IMR-90 (cell line): ENCODE data around the gene GRN.

Experiments used
- CEBPB ChIP-seq: IDR thresholded peaks from 2 replicates; pipeline ENCODE4 v1.6.1; 2012; ENCODE audit warnings: low read depth, low read length, improper control_type of control experiment
- CHD1 ChIP-seq: IDR thresholded peaks from 2 replicates; pipeline ENCODE4 v1.6.1; 2012; ENCODE audit warnings: low read depth, low read length, improper control_type of control experiment
- CTCF ChIP-seq: conservative IDR thresholded peaks from 2 replicates; pipeline ENCODE4 v1.5.1; 2012; ENCODE audit warnings: mild to moderate bottlenecking, low read depth, low read length, improper control_type of control experiment
- ELK1 ChIP-seq: fragments of 150-350 bp; IDR thresholded peaks from 2 replicates; pipeline ENCODE4 v1.6.1; 2016; ENCODE audit warnings: low read depth, mild to moderate bottlenecking, low read length, moderate library complexity, borderline replicate concordance
- FOS ChIP-seq: fragments of 150-350 bp; IDR thresholded peaks from 2 replicates; pipeline ENCODE4 v1.6.1; 2016; ENCODE audit warnings: low read depth, low read length
- MAFK ChIP-seq: IDR thresholded peaks from 2 replicates; pipeline ENCODE4 v1.6.1; 2012; ENCODE audit warnings: low read depth, low read length, improper control_type of control experiment
- MAZ ChIP-seq: IDR thresholded peaks from 2 replicates; pipeline ENCODE4 v1.6.1; 2012; ENCODE audit warnings: low read depth, mild to moderate bottlenecking, low read length, improper control_type of control experiment, moderate library complexity, borderline replicate concordance
- POLR2A ChIP-seq: IDR thresholded peaks from 2 replicates; pipeline ENCODE4 v1.6.1; 2012; ENCODE audit warnings: mild to moderate bottlenecking, low read depth, low read length
- RAD21 ChIP-seq: IDR thresholded peaks from 2 replicates; pipeline ENCODE4 v1.6.1; 2012; ENCODE audit warnings: low read length, improper control_type of control experiment
- RCOR1 ChIP-seq: IDR thresholded peaks from 2 replicates; pipeline ENCODE4 v1.6.1; 2012; ENCODE audit warnings: mild to moderate bottlenecking, low read length, improper control_type of control experiment; ENCODE audit not compliant: insufficient replicate concordance
- RFX5 ChIP-seq: IDR thresholded peaks from 2 replicates; pipeline ENCODE4 v1.8.0; 2012; ENCODE audit warnings: low read depth, mild to moderate bottlenecking, low read length, moderate library complexity
- SMC3 ChIP-seq: fragments of 150-350 bp; IDR thresholded peaks from 2 replicates; pipeline ENCODE4 v1.6.1; 2016; ENCODE audit warnings: low read depth, mild to moderate bottlenecking, antibody characterized with exemption, low read length, moderate library complexity
- USF2 ChIP-seq: fragments of 150-350 bp; IDR thresholded peaks from 2 replicates; pipeline ENCODE4 v1.6.1; 2017; ENCODE audit warnings: mild to moderate bottlenecking, antibody characterized with exemption, low read length, low read depth

GRCh38 chr17:44311562-44312181 lies 33.4 kb upstream of the GRN start:
- no peak for TF ChIP-seq CTCF
- no peak for TF ChIP-seq POLR2A
- no peak for TF ChIP-seq RCOR1
- no peak for TF ChIP-seq RAD21
- TF ChIP-seq USF2: no peak
- no peak for TF ChIP-seq RFX5
- TF ChIP-seq MAZ: no peak
- TF ChIP-seq CHD1: no peak
- no peak for TF ChIP-seq SMC3
- TF ChIP-seq CEBPB: no peak
- TF ChIP-seq MAFK: no peak
- TF ChIP-seq FOS: no peak
- no peak for TF ChIP-seq ELK1
